Nephron progenitor cell (in vitro differentiated cells): ENCODE measurements around the gene ATP8B4.

Source experiments
- DNase-seq: peaks from one replicate; pipeline ENCODE4 v3.0.0; 2021
- H3K27ac Mint-ChIP-seq: 2 replicates; pipeline ENCODE4 v1.8.0; 2021; ENCODE audit warnings: mild to moderate bottlenecking, moderate library complexity, mixed read lengths
- H3K27me3 Mint-ChIP-seq: 2 replicates; pipeline ENCODE4 v1.8.0; 2021; ENCODE audit warnings: mild to moderate bottlenecking, low read depth, mixed read lengths; ENCODE audit not compliant: poor library complexity
- H3K36me3 Mint-ChIP-seq: 2 replicates; pipeline ENCODE4 v1.8.0; 2021; ENCODE audit warnings: low read depth, mixed read lengths
- H3K4me1 Mint-ChIP-seq: 2 replicates; pipeline ENCODE4 v1.8.0; 2021; ENCODE audit warnings: mixed read lengths
- H3K4me3 Mint-ChIP-seq: 2 replicates; pipeline ENCODE4 v1.8.0; 2021; ENCODE audit warnings: mild to moderate bottlenecking, moderate library complexity, mixed read lengths
- H3K9me3 Mint-ChIP-seq: 2 replicates; pipeline ENCODE4 v1.8.0; 2021; ENCODE audit warnings: mild to moderate bottlenecking, moderate library complexity, mixed read lengths
- CTCF ChIP-seq: fragments of 200-600 bp; sonication (generic); IDR thresholded peaks from 2 replicates; pipeline ENCODE4 v1.5.0; 2021; ENCODE audit warnings: antibody characterized with exemption

The ATP8B4 gene

GRCh38 chr15:50143255-50143860, 24.3 kb upstream of the ATP8B4 start:
- Mint-ChIP-seq H3K36me3 (no peaks in the 10 kb centered on the region), H3K27ac (no peak overlapping the region), H3K9me3 (no peaks in the 10 kb centered on the region), H3K4me1 (no peaks in the 10 kb centered on the region), H3K4me3 (no peak overlapping the region), H3K27me3 (peaks cover 4% of the 10 kb centered on the region)
- TF ChIP-seq CTCF = no peak
- no peak for DNase-seq

- Mint-ChIP-seq H3K36me3 (no peaks in the 10 kb centered on the region), H3K4me1 (peaks cover 6% of the 10 kb centered on the region), H3K9me3 (no peaks in the 10 kb centered on the region), H3K27ac (no peak overlapping the region), H3K4me3 (no peak overlapping the region), H3K27me3 (no peaks in the 10 kb centered on the region)
- no peak for TF ChIP-seq CTCF
- no peak for DNase-seq
Measured at GRCh38 chr15:50141856-50142255, 22.8 kb upstream of the ATP8B4 start.

GRCh38 chr15:50140983-50141382, 21.9 kb upstream of the ATP8B4 start:
- Mint-ChIP-seq H3K9me3 (no peaks in the 10 kb centered on the region), H3K27me3 (no peaks in the 10 kb centered on the region), H3K4me3 (no peak overlapping the region), H3K36me3 (no peaks in the 10 kb centered on the region), H3K4me1 (peaks cover 13% of the 10 kb centered on the region), H3K27ac (no peak overlapping the region)
- no peak for TF ChIP-seq CTCF
- DNase-seq = no peak

GRCh38 chr15:50140098-50140497, 21.1 kb upstream of the ATP8B4 start:
- Mint-ChIP-seq H3K36me3 (no peaks in the 10 kb centered on the region), H3K4me1 (peaks cover 22% of the 10 kb centered on the region), H3K4me3 (no peak overlapping the region), H3K27ac (no peak overlapping the region), H3K9me3 (no peaks in the 10 kb centered on the region), H3K27me3 (no peaks in the 10 kb centered on the region)
- TF ChIP-seq CTCF = no peak
- DNase-seq = no peak

- Mint-ChIP-seq H3K9me3 (no peaks in the 10 kb centered on the region), H3K36me3 (no peaks in the 10 kb centered on the region), H3K27ac (no peak overlapping the region), H3K4me3 (no peak overlapping the region), H3K27me3 (no peaks in the 10 kb centered on the region), H3K4me1 (peaks cover 27% of the 10 kb centered on the region)
- no peak for DNase-seq
- TF ChIP-seq CTCF = no peak
Measured at GRCh38 chr15:50138391-50138790, 19.4 kb upstream of the ATP8B4 start.

- Mint-ChIP-seq H3K4me3 (no peak overlapping the region), H3K27me3 (no peaks in the 10 kb centered on the region), H3K36me3 (no peaks in the 10 kb centered on the region), H3K4me1 (peaks cover 27% of the 10 kb centered on the region), H3K27ac (no peak overlapping the region), H3K9me3 (no peaks in the 10 kb centered on the region)
- TF ChIP-seq CTCF = no peak
- DNase-seq = no peak
Measured at GRCh38 chr15:50137893-50138292, 18.9 kb upstream of the ATP8B4 start.
